Duodenal mucosa (tissue), 2 donors: ENCODE data around the gene OBSL1.

ENCODE experiments used
- H3K27ac ChIP-seq: one replicate; pipeline ENCODE4 v1.7.0; 2013; ENCODE audit warnings: low read depth, low read length
- H3K27me3 ChIP-seq, 2 donors: one replicate each; pipeline ENCODE4 v1.7.0; 2013; ENCODE audit warnings: low read length in 2 of 2, control low read depth in 1 of 2; ENCODE audit not compliant: insufficient read depth in 2 of 2, control insufficient read depth in 1 of 2
- H3K36me3 ChIP-seq, 2 donors: one replicate each; pipeline ENCODE4 v1.7.0; 2013; ENCODE audit warnings: low read length in 2 of 2, control low read depth in 1 of 2; ENCODE audit not compliant: insufficient read depth in 2 of 2, control insufficient read depth in 1 of 2
- H3K4me1 ChIP-seq, 2 donors: one replicate each; pipeline ENCODE4 v1.7.0; 2013; ENCODE audit warnings: low read length in 2 of 2, control low read depth in 1 of 2; ENCODE audit not compliant: insufficient read depth in 2 of 2, control insufficient read depth in 1 of 2
- H3K4me3 ChIP-seq, 2 donors: one replicate each; pipeline ENCODE4 v1.7.0; 2013; ENCODE audit warnings: low read length in 2 of 2, low read depth in 1 of 2
- H3K9ac ChIP-seq, 2 donors: one replicate each; pipeline ENCODE4 v1.7.0; 2013; ENCODE audit warnings: low read length in 2 of 2, low read depth in 1 of 2
- H3K9me3 ChIP-seq, 2 donors: one replicate each; pipeline ENCODE4 v1.7.0; 2013; ENCODE audit warnings: low read length in 2 of 2, control low read depth in 1 of 2; ENCODE audit not compliant: control insufficient read depth in 1 of 2

OBSL1 gene

DNA sequence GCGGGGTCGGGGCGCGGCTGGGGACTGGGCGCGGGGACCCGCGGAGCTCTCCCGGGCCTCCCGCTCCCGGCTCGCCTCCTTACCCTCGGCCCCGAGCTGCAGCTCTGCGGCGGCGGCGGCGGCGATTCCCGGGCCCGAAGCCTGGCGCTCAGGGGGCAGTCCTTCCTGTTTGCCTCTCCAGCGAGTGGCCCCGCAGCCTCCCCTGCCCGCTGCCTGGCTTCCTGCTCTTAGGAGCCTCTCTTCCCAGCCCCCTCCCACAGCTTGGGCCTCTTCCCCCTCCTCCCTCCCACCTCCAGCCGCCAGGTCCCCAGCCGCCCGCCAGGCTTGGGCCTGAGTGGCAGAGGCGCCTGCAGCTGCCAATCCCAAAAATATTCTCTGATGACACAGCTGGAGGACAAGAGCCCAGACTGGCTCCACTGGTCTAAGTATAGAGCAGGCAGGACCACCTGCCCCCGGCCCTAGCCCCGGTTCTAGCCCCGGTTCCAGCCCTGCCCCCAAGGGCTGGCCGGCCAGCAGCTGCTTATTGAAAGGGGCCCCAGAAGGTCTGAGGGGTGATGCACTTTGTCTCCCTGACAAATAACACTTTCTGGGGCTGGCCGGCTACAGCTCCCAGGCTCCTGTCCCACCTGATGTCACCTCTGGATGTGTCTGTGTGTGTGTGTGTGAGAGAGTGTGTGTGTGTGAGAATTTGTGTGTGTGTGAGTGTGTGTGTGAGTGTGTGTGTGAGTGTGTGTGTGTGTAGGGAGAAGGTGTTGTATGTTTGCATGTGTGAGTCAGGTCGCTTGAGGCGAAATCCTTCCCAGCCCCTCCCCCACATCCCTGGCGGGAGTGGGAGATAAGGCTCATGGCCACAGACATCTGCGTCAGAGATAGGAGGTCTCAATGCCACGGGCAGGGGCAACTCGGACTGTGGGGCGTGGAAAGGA, at the start of gene OBSL1:
Gene OBSL1, minus strand, starts transcription at position 229 of the 926 bp plus-strand sequence. CDS start 307 bp downstream, outside the sequence.
- peak within 1 kb of the TSS in 1 of 2 donors; percentile 47 for H3K9ac ChIP-seq
- no peaks in the 10 kb centered on the region for H3K36me3 ChIP-seq
- no peaks in the 10 kb centered on the region for H3K9me3 ChIP-seq
- no peak within 1 kb of the TSS for H3K27ac ChIP-seq
- H3K4me3 ChIP-seq, result peak within 1 kb of the TSS; percentile 55 to 61
- H3K27me3 ChIP-seq, result peaks cover 10 to 24% of the 10 kb centered on the region in 2 donors
- no peaks in the 10 kb centered on the region for H3K4me1 ChIP-seq

DNA sequence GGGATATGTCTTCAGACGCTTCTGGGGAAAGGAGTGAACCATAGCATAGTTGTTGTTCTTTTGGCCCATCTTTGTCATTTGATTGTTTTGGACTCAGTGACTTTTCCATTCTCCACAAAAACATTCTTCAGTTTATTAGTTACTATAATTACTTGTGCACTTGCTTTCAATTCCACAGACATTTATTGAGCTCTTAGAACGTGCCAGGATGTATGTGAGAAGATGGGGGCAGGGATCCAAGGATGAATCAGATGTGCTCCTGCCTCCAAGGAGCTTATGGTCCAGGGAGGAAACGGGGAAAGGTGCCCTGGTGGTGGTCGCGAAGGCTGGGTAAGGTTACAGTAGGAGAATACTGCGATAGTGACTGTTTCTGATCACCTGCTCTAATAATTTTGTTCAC, 49.2 kb upstream of the OBSL1 start:
- no peaks in the 10 kb centered on the region for H3K4me1 ChIP-seq
- peaks cover 2 to 10% of the 10 kb centered on the region in 2 donors for H3K36me3 ChIP-seq
- no peaks in the 10 kb centered on the region for H3K9me3 ChIP-seq
- no peak overlapping the region for H3K9ac ChIP-seq
- H3K27ac ChIP-seq, result no peak overlapping the region
- no peak overlapping the region for H3K4me3 ChIP-seq
- peaks cover 0 to 5% of the 10 kb centered on the region in 2 donors for H3K27me3 ChIP-seq

DNA sequence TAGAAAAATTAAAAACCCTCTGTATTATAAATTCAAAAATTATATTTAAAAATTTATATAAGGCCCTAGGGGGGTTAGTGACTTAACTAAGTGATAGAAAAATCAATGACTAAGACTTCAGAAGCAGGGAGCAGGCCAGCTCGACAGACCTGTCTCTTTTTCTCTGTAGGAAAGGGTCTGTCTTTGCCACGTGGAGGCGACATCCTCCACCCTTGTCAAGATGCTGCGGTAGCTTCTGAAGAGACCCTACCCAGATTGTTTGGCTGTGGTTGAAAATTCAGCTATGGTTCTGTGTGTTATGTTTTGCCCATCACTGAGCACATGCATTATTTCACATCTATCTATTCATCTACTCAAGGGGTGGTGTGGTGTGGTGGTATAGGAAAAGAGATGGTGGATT, 47.9 kb upstream of the OBSL1 start:
- H3K9ac ChIP-seq, result no peak overlapping the region
- H3K4me3 ChIP-seq, result no peak overlapping the region
- peaks cover 4 to 20% of the 10 kb centered on the region in 2 donors for H3K36me3 ChIP-seq
- H3K27me3 ChIP-seq, result no peaks in the 10 kb centered on the region
- H3K4me1 ChIP-seq, result no peaks in the 10 kb centered on the region
- no peak overlapping the region for H3K27ac ChIP-seq
- no peaks in the 10 kb centered on the region for H3K9me3 ChIP-seq

DNA sequence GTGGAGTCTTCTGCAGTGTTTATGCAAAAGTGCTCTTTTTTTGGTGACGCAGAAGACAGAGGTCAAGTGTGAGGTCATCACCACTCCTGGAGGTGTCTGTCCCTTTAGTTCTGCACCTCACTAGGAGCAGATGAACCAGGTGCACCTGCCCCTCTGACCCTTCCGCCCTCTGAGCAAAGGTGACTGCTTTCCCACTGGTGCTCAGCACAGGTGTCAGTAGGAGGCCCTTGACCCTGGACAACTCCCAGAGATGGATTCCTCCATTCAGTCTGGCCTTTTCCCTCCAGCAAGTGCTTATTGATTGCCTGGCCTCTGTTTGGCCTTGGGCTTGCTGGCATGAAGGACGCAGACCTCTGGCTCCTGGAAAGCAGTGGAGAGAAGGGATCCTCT, 47.4 kb upstream of the OBSL1 start:
- Histone ChIP-seq H3K27ac (no peak overlapping the region), H3K27me3 (no peaks in the 10 kb centered on the region), H3K9me3 (no peaks in the 10 kb centered on the region), H3K4me1 (no peaks in the 10 kb centered on the region), H3K9ac (no peak overlapping the region), H3K4me3 (no peak overlapping the region), H3K36me3 (peaks cover 4 to 20% of the 10 kb centered on the region in 2 donors)

DNA sequence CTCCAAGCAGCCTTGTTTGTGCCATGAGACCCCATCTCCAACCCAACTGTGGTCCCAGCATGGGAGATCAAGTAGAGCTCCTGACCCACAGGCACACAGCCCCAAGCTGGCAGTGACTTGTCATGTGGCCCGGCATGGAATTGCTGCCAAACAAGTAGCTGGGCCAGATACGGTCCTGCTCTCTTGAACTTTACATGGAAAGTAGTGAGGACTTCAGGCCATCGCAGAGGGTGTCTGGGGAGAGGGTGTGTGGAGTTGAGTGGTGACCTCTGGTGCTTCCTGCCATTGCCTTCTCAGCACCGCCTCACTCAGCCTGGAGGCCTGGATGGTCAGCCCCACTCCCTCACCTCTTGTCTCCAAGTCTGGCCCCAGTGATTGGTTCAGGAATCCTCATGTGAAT, 45.2 kb upstream of the OBSL1 start:
- no peak overlapping the region for H3K27ac ChIP-seq
- no peaks in the 10 kb centered on the region for H3K27me3 ChIP-seq
- H3K4me1 ChIP-seq, result no peaks in the 10 kb centered on the region
- peaks cover 8 to 30% of the 10 kb centered on the region in 2 donors for H3K36me3 ChIP-seq
- H3K9ac ChIP-seq, result no peak overlapping the region
- H3K9me3 ChIP-seq, result no peaks in the 10 kb centered on the region
- no peak overlapping the region for H3K4me3 ChIP-seq

DNA sequence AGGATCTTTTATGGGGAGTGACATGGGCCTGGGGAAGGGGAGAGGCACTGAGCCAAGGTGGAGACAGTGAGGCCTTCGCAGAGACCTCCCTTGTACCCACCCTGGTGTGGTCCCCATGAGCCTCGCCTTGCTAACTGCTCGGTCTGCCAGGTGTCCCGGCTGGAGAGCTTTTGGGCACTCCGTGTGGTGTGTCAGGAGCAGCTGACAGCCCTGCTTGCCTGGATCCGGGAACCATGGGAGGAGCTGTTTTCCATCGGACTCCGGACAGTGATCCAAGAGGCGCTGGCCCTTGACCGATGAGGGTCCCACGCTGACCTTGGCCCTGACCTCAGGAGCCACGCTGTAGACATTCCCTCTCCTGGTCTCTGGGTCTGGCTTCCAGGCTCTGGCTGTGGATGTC, 44.6 kb upstream of the OBSL1 start:
- peaks cover 8 to 37% of the 10 kb centered on the region in 2 donors for H3K36me3 ChIP-seq
- H3K4me1 ChIP-seq, result no peaks in the 10 kb centered on the region
- H3K9me3 ChIP-seq, result no peaks in the 10 kb centered on the region
- H3K4me3 ChIP-seq, result no peak overlapping the region
- no peak overlapping the region for H3K9ac ChIP-seq
- no peak overlapping the region for H3K27ac ChIP-seq
- H3K27me3 ChIP-seq, result no peaks in the 10 kb centered on the region

DNA sequence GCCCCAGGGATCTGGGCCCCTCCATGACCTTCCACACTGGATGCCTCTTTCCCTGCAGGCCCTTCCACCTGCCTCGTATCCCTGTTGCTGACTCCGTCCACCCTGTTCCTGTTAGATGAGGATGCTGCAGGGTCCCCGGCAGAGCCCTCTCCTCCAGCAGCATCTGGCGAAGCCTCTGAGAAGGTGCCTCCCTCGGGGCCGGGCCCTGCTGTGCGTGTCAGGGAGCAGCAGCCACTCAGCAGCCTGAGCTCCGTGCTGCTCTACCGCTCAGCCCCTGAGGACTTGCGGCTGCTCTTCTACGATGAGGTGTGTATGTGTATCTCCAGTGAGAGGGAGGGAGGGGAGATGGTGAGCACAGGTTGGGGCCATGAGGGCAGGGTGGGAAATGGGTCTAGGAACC, 43.7 kb upstream of the OBSL1 start:
- Histone ChIP-seq H3K27me3 (no peaks in the 10 kb centered on the region), H3K36me3 (peaks cover 8 to 40% of the 10 kb centered on the region in 2 donors), H3K4me3 (no peak overlapping the region), H3K9ac (no peak overlapping the region), H3K4me1 (no peaks in the 10 kb centered on the region), H3K9me3 (no peaks in the 10 kb centered on the region), H3K27ac (no peak overlapping the region)

DNA sequence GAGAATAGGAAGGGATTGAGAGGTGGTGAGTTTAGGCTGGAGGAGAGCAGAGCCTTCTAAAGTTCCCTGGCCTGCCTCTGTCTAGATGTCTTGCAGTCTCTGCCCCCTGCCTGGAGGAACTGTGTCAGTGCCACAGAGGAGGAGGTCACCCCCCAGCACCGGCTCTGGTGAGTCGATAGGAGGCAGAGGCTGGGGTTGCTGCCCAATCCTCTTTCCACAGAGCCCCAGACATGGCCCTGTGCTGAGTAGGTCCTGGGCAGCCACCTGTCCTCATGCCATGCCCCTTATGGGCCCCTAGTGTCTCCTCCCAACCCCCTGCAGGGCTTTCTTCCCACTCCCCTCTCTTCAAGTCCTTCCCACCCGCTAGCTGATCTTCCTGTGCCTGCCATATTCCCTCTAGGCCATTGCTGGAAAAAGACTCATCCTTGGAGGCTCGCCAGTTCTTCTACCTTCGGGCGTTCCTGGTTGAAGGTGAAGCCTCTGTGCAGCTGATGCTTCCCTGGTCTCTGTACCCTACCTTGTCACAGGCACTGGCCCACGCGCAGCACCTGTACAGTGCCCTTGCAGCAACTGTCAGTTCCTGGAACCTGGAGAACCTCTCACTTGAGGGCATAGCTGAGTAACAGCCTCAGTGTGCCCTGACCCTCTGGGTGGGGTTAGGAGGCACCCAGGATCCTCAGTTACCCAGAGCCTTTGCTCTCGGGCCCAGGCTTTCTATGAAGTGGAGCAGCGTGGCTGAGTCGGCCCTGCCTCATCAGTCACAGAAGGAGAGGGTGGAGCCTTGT, 42.9 kb upstream of the OBSL1 start:
- H3K27ac ChIP-seq, result no peak overlapping the region
- no peaks in the 10 kb centered on the region for H3K9me3 ChIP-seq
- H3K27me3 ChIP-seq, result no peaks in the 10 kb centered on the region
- no peak overlapping the region for H3K4me3 ChIP-seq
- peaks cover 12 to 43% of the 10 kb centered on the region in 2 donors for H3K36me3 ChIP-seq
- no peaks in the 10 kb centered on the region for H3K4me1 ChIP-seq
- H3K9ac ChIP-seq, result no peak overlapping the region

DNA sequence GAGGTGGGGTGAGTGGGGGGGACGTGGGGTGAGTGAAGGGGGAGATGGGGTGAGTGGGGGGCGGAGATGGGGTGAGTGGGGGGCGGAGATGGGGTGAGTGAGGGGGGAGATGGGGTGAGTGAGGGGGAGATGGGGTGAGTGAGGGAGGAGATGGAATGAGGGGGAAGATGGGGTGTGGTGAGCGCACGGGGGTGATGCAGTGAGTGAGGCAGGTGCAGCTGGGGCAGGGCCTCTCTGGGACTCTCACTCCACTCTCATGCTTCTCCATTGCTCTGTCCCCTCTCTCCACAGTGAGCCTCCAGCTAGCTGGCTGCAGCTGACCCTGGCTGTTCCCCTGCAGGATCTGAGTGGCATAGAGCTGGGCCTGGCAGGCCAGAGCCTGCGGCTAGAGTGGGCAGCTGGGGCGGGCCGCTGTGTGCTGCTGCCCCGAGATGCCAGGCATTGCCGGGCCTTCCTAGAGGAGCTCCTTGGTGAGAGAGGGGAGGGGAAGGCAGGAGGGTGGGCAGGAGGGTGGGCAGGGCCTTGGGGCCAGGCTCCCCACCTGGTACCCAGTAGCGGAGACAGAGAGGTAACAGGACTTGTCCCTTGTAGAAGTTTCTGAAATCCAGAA, 42.2 kb upstream of the OBSL1 start:
- no peak overlapping the region for H3K9ac ChIP-seq
- no peaks in the 10 kb centered on the region for H3K27me3 ChIP-seq
- H3K36me3 ChIP-seq, result peaks cover 19 to 48% of the 10 kb centered on the region in 2 donors
- no peak overlapping the region for H3K27ac ChIP-seq
- H3K9me3 ChIP-seq, result no peaks in the 10 kb centered on the region
- no peak overlapping the region for H3K4me3 ChIP-seq
- H3K4me1 ChIP-seq, result no peaks in the 10 kb centered on the region
